Measurements from ENCODE around the gene AMN1.
"Not testable (repeated sequence)": the region's sequence is repeated elsewhere in the genome, so short reads cannot be mapped to it uniquely, and the experiment has no call there.

Gene AMN1

DNA sequence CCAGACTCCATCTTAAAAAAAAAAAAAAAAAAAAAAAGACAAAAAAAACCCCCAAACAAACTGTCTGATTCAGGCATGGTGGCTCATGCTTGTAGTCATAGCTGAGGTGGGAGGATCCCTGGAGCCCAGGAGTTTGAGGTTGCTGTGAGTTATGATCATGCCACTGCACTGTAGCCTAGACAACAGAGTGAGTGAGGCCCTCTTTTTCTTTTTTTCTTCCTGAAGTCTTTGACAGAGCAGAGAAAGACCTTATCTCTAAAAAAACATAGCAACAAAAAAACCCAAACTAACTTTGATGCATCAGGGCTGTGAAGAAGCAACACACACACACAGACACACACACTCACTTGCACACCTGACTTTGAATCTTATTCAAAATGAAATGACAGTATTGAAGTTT is 7.7 kb upstream of the AMN1 start:
- no peak for DNase-seq (ENCODE audit: low read depth)
- TF ChIP-seq, protein P1, sequence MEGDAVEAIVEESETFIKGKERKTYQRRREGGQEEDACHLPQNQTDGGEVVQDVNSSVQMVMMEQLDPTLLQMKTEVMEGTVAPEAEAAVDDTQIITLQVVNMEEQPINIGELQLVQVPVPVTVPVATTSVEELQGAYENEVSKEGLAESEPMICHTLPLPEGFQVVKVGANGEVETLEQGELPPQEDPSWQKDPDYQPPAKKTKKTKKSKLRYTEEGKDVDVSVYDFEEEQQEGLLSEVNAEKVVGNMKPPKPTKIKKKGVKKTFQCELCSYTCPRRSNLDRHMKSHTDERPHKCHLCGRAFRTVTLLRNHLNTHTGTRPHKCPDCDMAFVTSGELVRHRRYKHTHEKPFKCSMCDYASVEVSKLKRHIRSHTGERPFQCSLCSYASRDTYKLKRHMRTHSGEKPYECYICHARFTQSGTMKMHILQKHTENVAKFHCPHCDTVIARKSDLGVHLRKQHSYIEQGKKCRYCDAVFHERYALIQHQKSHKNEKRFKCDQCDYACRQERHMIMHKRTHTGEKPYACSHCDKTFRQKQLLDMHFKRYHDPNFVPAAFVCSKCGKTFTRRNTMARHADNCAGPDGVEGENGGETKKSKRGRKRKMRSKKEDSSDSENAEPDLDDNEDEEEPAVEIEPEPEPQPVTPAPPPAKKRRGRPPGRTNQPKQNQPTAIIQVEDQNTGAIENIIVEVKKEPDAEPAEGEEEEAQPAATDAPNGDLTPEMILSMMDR (IDR thresholded peaks at IDR 0.05; ENCODE audit: low read depth, low read length, missing control alignments): no peak

DNA sequence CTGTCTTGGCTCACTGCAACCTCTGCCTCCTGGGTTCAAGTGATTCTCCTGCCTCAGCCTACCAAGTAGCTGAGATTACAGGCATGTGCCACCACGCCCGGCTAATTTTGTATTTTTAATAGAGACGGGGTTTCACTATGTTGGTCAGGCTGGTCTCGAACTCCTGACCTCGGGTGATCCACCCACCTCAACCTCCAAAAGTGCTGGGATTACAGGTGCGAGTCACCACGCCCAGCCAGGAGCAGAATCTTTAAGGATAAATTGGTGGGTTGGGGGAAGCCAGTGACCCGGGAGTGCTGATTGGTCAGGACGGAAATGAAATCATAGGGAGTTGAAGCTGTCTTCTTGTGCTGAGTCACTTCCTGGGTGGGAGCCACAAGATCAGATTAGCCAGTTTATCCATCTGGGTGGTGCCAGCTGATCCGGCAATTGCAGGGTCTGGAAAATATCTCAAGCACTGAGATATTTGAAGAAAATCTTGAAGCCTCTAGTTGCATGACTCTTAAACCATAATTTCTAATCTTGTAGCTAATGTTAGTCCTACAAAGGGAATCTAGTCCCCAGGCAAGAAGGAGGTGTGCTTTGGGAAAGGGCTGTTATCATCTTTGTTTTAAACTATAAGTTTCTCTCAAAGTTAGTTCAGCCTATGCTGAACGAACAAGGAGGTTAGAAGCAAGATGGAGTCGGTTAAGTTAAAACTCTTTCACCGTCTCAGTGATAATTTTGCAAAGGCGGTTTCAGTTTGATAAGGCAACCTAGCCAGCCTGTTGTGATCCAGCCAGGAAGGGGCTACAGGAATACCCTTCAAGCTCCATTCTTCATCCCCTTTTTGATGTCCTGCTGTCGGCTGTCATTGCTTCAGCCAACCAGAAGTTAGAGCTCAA is 5.0 kb upstream of the AMN1 start:
- not testable (repeated sequence) for DNase-seq (ENCODE audit: low read depth); H3K4me3 ChIP-seq (ENCODE audit: low read depth, low read length)

More for the DNA sequence above, 7.7 kb upstream of the AMN1 start:
- no peak overlapping the region for H3K4me3 ChIP-seq (ENCODE audit: low read depth, low read length)

DNA sequence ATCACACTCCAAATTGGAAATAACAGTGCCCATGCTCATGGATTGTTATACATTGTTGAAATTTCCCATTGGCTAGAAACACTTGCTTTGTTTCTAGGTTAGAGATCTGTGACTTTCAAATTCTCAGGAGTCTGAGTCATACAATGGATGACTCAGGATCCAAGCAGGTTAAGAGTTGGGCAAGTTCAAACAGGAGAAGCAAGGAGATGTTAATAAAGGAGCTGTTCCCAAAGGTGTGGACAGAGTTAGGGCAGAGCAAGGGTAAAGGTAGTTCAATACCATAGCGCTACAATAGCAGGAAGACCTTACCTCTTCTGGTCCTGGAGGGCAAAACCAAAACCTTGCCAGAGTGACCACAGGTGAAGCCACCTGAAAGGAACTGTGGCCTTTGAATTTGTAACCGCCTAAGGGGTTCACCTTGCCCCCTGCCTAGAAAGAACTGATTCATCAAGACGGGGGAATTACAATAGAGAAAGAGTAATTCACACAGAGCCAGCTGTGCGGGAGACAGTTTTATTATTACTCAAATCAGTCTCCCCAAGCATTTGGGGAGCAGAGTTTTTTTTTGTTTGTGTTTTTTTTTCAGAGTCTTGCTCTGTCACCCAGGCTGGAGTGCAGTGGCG is 4.2 kb upstream of the AMN1 start:
- TF ChIP-seq, protein P1 (IDR thresholded peaks at IDR 0.05; ENCODE audit: low read depth, low read length, missing control alignments): no peak
- H3K4me3 ChIP-seq (ENCODE audit: low read depth, low read length): no peak overlapping the region
- DNase-seq (ENCODE audit: low read depth): no peak

DNA sequence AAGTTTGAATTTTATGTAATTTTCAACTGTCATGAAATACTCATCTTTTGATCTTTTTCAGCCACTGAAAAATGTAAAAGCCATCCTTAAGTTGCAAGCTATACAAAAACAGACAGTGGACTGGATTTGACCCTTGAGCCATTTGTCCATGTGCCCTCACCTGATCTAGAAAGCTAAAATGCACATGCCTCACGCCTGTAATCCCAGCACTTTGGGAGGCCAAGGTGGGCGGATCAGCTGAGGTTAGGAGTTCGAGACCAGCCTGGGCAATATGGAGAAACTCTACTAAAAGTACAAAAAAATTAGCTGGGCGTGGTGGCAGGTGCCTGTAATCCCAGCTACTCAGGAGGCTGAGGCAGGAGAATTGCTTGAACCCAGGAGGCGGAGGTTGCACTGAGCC is 2.4 kb upstream of the AMN1 start:
- DNase-seq (ENCODE audit: low read depth); H3K4me3 ChIP-seq (ENCODE audit: low read depth, low read length): not testable (repeated sequence)

DNA sequence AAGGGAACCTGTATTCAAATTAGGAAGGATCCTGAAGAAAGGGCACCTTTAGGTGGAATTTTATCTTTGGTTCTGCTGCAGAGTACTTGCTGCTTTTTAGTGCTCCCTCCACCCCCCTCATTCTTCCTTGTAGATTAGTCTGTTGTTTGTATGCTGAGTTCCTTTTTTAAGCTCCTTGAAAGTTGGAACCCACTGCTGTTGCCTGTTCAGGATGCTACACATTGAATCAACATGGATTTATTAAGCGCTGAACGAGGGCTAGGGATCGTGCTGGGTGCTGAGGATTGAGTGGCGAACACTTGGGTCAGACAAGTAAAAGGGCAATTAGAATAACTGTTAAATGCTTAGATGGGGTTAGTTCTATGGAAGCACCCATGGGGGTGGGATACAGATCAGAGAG is 884 bp upstream of the AMN1 start:
- H3K4me3 ChIP-seq (ENCODE audit: low read depth, low read length): peak overlapping the region; percentile 65
- TF ChIP-seq, protein P1 (IDR thresholded peaks at IDR 0.05; ENCODE audit: low read depth, low read length, missing control alignments): no peak
- DNase-seq (ENCODE audit: low read depth): no peak

DNA sequence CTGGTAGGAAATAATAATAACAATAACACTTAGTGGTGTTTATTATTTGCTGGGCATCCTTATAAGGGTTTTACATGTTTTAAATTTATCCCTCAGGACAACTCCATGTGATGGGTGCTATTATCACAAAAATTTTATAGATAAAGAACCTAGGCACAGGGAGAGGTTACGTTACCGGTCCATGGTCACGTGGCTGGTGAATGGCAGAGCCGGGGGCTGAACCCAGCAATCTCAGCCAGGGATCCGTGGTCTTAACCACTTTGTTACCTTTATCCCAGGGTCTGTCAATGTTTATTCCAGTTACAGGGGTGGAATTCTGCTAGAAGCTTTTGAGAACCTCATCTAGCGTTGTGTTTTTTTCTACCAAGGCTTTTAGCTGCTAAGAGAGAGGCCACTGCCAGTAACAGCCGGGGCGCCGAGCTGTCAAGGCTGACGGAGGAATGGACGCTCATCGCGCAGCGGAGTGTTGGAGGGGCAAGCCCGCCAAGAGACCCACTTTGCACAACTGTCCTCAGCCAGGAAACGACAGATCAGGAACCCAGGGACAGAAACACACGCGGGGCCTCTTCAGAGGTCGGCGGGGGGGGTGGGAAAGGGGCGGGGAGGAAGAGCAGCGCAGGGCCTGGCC is 418 bp downstream of the AMN1 start:
- no peak for DNase-seq (ENCODE audit: low read depth)
- peak overlapping the region; percentile 74 for H3K4me3 ChIP-seq (ENCODE audit: low read depth, low read length)
- TF ChIP-seq, protein P1 (IDR thresholded peaks at IDR 0.05; ENCODE audit: low read depth, low read length, missing control alignments): no peak

DNA sequence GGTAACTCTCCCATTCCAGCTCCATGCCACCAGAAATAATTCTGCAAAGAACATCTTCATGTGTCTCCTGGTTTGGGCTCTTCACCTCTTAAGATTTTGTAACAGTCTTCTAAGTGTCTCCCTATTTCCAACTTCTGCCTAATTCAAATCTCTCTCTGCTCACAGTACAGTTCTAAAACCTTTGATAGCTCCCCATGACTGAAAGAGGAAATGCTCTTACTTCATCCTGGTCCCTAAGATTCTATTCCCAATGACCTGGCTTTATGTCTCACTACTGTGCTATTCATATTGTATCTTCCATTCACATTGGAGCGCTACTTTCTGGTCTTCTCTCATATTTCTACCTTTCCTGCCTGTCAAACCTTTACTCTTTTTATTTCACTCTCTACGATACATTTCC is 1.6 kb downstream of the AMN1 start:
- H3K4me3 ChIP-seq (ENCODE audit: low read depth, low read length): no peak overlapping the region
- no peak for DNase-seq (ENCODE audit: low read depth)
- TF ChIP-seq, protein P1 (IDR thresholded peaks at IDR 0.05; ENCODE audit: low read depth, low read length, missing control alignments): no peak
